ENCODE measurements around the gene WNT9B.
A peak's percentile ranks its signal among the peaks of the same experiment; 100 is the strongest.

WNT9B gene

DNA sequence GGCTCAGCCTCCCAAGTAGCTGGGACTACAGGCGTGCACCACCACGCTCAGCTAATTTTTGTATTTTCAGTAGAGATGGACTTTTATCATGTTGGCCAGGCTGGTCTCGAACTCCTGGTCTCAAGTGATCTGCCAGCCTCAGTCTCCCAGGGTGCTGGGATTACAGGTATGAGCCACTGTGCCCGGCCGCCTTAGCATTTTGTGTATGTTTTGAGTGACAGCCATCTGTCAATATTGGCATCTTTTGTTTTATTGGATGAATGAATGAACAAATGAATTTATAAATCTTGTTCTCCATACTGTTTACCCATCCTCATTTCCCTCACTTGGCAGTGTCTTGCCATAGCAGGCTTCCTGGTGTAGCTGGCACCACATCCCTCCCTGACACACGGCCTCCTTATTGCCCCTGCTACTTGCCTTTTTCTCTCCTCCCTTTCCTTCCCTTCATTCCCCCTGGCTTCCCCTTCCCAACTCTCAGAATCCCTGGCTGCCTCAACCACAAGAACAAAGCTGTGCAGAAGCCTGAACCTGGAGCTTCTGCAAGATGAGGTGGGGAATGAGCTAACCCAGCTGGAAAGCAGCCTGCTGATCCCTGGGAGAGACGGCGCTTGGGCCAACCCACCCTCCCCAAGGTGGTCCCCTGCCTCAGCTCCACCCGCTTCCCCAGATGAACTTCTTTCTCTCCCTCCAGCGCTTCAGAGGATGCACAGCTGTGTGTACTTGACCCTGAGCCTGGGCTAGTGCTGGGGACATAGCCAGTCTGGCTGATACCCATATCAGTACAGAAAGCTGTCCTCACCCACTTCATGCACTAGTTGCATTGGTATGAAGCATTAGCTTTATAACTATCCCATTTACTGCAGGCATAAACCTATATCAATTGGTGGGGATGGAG is 34.3 kb downstream of the WNT9B start:
- DNase-seq = no peak

DNA sequence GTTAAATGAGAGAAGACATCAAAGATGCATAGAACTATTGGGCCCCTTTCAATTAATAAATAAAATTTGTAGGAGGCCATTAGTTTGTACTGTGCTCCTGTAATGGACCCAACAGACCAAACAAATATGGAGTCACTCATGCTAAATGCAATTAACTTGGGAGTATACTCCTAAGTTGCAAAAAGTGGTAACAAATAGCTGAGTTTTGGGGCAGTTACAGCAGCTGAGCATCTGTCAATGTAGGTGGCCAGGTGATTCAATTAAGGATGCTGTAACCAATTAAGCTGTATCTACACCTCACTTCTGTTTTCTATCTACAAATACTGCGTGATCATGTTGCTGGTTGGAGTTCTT is 34.9 kb downstream of the WNT9B start:
- no peak for DNase-seq

DNA sequence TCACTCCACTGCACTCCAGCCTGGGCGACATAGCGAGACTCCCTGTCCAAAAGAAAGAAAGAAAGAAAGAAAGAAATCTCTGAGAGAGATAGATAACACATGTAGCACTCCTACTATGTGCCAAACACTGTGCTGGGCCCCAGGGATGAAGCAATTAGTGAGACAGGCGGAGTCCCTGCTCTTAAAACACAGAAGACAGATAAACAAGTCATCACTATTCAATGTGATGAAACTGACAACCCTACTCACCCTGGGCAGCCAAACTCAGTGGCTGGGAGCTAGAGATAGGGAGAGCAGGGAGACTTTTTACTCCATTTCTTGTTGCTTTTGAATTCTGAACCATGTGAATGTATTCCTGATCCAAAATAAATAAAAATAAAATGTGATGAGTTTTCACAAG is 36.3 kb downstream of the WNT9B start:
- DNase-seq = no peak

DNA sequence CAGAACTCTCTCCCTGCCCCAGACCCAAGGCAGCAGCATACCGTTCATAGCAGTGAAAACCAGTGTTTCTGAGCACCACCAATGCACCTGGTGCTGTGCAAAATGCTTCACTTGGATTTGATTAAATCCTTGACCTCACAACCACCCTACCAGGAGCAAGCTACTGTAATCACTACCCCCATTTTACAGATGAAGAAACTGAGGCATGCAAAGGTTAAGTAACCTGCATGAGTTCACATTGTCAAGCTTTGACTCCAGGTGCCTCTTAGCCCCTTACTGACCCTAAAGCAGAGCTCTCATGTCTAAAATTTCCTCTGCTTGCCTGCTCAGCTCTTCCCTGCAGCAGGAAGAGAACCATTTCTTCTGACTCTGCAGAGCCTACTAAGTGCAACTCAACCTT is 37.3 kb downstream of the WNT9B start:
- DNase-seq = no peak

DNA sequence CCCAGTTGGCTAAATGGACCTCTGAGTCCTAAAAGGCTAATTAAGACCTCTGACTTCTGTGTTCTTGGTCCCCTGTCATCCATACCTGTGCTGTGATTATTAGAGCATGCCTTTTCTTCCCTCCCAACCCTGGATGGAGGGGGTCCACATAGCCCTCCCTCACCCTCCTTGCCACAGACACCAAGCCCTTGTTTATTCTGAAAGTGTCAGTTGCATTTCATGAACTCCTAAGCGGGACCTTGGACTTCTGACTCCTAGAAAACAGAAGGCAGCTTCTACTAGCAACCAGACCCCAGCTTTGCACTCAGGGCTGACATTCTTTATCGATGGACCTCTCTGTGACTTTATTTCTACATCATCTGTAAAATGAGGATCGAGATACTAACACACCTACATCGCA is 38.1 kb downstream of the WNT9B start:
- no peak for DNase-seq

DNA sequence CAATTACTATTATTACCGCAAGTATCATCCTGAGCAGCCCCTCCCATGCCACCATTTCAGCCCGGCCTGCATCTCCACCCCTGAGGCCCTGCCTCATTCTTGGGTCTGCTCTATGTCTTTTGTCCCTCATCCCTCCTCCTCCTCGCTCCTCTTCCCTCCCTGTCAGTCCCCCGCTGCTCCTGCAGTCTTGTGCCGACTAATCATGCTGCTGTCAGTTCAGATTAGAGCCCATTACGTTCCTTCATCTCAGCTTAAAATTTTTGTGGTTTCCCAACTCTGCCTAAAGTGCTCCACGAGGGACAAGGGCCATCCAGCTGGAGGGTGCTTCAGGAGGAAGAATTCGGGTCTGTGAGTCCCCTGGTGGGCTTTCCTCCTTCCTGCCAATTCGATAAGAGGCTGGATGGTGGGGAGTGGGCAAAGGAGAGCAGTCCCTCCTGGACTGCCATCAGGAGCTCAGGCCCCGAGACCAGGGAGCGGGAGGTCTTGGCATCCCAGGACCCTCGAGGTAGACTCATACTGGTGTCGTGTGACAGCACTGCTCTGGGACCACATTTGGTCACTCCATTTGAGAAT is 38.7 kb downstream of the WNT9B start:
- DNase-seq = peak; percentile 27

DNA sequence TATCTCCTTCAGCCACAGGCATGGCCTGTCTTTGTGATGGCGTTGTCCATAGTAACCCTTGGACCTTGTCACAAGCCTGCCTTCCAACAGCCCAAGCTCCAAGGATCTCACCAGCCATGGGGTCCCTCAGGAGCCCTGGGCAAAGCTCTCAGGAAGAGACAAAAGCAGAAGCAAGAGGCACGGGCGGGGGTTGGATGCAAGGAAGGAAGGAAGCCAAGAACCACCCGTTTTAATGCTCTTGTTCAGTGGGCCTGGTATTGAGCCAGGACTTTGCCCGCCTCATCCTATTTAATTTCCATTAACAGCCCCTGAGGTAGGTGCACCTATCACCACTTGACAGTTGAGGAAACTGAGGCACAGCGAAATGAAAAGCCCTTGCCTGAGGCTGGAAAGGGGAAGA is 39.3 kb downstream of the WNT9B start:
- no peak for DNase-seq

DNA sequence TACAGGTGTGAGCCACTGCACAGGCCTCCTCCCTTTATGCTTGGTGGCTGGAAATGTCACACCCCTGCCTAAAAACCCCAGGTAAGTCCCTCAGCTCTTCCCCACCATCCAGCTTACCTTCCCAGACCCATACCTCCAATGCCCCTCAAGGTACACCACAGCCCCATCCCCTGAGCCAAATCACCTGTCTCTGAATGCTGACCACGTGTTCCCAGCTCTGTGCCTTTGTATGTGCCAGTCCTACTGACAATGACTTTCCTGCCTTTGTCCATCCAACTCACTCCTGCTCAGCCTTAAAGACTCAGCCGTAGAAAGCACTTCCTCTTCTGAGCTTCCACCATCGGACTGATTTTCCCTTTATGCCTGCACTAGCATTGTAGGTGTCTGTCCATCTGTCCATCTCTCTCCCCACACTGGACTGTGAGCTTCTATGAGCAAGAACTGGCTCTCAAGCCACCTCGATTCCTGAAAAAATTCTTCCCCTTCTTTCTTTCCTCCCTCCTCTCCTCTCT is 40.9 kb downstream of the WNT9B start:
- DNase-seq = no peak

DNA sequence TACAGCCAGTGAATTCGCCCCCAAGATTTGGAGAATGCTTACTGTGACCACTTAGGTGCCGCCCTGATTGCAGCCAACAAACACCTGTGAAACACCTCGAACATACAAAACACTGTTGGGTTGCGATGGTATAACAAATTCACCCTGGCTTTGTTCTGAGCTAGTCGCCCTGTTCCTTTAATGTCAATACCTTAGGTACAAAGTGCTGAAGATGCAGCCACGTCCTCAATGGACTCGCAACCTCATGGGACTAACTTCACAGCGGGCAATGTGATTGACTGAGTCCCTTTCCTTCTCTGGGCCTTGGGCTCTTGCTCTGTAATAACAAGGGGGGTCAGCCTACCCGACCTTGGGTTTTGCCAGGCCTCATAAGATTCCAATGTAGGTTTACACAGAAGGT is 42.6 kb downstream of the WNT9B start:
- DNase-seq = no peak

DNA sequence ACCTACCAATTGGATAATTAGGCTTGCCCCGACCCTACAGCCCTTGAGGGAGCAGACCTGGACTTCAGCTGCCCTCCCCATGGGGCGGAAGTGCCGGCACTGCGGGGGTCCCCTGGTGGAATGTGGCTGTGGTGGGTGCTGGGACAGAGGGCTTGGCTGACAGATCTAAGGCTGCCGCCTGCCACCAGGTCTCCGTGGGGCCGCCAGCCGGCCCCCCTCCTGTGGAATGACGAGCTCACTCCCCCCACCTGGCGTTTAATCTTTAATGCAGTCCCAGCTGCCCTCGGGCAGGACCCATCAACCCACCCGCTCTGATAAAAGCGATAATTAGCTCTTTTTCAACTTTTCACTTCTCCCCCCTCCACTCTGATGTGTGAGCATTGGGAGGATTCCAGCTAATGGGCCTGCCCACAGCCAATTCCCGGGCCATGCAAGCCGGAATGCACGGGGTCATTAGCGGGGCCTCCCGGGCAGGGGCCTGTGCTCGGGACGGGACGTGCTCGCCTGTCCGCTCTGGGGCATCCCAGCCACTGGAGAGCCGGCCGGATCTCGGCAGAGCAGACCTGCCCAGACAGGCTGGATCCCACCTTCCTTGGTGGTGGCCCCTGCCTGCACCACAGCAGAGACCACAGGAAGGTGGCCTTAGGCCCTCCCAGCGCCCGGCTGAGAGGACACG is 43.2 kb downstream of the WNT9B start:
- DNase-seq = no peak

DNA sequence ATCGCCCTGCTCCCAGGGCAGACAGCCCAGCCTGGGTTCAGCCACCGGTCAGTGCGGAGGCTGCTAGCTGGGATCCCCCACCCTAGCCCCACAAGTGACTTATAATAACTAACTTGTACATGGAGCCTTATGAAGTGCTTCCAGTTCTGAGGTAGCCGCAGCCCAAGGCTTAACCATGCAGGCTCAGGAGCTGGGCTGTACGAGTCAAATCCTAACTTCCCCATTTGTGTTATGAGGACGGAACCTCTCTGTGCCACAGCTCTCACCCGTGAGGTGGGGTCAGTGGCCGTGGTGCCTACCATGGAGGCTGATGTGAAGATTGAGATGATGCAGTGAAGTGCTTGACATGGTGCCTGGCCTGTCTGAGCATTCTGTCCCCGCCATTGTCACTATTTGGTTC is 43.8 kb downstream of the WNT9B start:
- DNase-seq = no peak

DNA sequence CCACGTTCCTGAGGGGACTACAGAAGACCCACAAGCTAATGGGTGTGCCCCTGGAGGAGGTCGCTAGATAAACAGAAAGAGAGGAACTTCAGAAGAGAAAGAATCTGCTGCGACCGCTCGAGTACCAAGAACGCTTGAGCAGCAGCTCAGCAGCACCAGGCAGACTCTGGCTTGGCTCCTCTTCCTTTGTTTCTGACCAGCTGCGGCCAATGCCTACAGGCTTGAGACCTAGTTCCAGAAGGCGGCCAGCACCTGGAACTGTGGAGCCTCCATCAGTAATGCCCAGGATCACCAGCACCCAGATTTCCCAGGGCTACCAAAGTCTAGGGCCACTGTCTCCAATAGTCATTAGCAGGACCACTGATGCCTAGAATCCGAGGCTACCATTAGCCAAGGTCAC is 45.6 kb downstream of the WNT9B start:
- no peak for DNase-seq

DNA sequence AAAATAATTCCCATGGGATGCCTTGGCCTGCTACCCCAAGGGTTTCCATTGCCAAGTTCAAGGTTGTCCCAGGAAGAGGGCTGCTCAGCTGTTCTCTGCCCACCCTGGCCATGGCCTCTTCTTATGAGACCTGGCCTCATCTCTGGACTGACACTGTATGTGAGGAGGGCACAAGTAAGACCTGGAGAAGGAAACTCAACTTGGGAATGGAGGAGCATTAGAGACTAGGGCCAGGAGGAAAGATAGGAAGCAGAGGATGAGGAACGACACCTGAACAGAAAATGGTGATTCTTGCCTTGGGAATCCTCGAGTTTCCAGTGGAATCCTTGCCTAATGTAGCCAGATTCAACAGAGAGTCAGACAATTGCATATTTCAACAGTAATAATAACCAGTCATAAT is 47.0 kb downstream of the WNT9B start:
- no peak for DNase-seq

DNA sequence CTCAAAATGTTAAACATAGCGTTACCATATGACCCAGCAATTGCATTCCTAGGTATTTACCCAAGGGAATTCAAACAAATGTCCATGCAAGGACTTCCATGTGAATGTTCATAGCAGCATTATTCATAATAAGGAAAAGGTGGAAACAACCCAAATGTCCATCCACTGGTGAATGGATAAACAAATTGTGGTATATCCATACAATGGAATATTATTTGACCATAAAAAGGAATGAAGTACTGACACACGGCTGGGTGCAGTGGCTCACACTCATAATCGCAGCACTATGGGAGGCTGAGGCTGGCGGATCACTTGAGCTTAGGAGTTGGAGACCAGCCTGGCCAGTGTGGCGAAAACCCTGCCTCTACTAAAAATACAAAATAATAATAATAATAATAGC is 47.5 kb downstream of the WNT9B start:
- no peak for DNase-seq

DNA sequence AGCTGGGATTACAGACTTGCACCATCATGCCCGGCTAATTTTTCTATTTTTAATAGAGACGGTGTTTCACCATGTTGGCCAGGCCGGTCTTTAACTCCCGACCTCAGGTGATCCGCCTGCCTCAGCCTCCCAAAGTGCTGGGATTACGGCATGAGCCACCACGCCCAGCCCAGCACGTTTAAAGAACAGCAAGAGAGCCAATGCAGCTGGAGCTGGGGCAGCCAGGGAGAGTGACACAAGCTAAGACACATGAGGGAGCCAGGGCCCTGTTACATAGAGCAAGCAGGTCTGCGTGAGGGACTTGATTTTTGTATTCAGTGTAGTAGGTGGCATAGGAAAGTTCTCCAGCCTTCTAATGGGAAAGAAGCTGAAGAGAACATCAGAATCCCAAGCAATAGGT is 49.9 kb downstream of the WNT9B start:
- no peak for DNase-seq

DNA sequence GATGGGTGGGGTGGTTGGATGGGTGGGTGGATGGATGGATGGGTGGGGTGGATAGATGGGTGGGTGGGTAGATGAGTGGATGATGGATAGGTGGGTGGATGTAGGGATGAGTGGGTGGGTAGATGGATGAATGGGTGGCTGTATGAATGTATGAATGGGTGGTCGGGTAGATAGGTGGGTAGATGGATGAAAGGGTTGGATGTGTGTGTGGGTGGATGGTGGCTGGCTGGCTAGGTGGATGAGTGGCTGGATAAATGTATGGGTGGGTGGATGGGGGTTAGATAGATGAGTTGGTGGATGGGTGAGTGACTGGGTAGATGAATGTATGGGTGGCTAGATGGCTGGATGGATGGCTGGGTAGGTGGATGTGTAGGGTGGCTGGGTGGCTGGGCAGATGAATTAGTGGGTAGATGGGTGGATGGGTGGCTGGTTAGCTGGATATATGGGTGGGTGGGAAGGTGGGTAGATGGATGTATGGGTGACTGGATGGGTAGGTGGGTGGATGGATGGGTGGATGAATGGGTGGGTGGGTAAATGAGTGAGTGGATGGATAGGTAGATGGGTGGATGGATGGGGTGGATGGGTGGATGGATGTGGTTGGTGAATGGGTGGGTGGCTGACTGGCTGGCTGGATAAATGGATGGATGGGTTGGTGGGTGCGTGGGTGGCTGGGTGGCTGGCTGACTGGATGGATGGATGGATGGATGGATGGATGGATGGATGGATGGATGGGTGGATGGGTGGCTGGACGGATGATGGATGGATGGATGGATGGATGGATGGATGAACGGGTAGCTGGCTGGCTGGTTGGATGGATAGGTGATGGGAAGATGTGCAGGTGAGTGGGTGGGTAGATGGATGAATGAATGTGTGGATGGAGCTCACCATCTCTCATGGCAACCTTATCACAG is 52.6 kb downstream of the WNT9B start:
- DNase-seq = no peak

DNA sequence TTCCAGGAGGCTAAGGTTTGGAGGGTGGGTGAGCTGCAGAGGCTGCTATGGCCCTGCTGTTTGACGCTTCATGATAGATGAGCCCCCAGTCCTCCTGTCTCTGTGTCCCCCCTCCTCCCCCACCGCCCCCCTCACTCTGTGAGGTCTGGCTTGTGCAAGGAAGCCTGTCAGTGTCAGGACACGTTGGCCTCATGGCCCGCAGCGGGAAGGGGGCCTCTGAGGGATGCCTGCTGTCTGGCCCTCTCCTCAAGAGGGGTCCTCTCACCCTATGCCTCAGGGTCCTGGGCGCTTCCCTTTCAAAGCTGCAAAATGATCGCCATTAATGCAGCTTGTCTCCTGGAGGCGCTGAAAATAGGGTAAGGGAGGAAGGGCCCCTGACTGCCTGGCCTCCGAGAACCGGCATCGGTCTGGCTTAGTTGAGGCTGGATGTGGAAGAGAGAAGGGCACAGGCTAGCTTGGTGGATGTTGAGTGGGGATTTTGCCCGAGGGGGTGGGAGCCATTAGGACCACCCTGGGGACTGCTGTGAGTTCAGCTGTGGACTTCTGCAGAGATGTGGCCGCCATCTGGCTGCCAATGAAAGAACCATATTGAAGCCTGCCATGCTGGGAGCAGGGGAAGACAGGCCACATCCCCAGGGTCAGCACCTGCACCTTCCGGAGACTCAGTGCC is 56.8 kb downstream of the WNT9B start:
- DNase-seq = no peak

DNA sequence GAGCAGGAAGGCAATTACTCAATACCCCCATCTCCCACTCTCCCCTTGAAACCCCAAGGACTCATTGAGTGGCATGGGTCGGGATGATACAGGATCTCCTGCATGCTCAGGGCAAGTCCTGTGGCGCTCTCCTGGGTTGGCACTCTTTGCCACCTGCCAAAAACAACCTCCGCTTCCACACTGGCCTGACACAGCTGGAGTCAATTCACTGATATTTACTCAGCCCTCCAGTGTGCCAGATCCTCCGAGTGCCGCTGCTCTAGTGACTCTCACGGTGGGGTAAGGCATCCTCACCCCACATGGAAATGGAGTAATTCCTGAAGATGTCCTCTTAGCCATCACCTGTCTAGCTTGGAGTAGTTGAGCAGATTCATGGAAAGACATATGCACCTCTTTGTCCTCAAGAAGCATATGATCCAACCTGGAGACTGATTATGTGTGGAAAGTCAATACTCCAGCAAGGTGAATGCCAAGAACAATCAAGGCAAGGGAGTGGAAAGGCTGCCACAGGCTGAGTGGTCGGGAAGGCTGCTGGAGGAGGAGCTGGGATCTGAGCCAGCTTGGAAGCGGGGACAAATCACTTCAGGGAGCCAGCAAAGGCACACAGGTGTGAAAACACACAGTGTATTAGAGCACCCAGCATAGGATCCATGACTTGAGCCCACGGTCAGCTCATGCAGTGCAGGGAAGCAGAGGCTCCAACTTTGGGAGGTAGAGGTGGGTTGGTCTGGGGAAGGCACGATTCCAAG is 59.0 kb downstream of the WNT9B start:
- DNase-seq = no peak

DNA sequence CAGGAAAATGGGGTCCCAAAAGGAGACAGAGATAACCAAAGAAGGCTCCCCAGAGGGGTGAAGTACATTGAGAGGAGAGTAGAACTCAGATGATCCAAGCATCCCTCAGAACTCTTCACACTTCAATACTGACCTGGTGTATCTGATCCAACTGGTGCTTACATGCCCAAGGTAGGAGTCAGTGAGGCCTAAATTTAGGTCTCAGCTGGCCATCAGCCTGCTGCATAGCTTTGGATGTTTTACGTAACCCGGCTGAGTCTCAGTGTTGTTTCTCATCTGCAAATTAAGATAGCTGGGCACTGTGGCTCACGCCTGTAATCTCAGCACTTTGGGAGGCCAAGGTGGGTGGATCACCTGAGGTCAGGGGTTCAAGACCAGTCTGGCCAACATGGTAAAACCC is 59.9 kb downstream of the WNT9B start:
- no peak for DNase-seq

DNA sequence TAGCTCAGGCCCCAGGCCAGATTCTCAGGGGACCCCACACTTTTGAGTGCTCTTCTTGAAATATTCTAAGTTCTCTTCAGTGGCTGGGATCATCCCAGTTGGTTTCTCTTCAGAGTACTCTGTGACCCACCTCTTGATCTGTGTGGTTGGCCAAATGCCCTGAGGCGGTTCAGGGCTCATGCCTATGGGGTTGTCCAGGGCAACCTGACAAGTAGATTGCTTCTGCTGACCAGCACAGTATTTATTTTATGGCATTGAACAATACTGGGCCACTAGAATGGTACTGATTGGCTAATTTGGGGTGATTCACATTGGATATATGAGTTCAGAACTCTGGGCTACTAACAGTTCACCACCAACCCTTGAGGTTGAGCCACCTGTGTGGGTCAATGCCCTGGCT is 64.2 kb downstream of the WNT9B start:
- no peak for DNase-seq

DNA sequence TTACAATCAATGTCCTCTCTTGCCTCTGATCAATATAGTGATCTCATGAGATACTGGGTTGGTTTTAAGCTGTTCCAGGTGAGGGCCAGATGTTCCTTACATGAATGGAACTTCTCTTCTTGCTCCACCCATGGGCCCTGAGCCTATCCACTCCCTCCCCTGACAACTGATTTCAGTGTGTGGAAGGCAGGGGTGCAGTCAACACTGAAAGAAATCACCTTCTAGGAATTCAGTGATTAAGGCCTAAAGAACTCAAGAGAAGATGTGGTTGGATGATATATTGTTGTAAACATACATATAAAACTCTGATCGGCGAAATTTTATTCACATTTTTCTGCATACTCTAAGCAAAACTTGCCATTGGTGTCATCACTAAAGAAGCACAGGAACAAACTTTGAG is 64.8 kb downstream of the WNT9B start:
- no peak for DNase-seq

DNA sequence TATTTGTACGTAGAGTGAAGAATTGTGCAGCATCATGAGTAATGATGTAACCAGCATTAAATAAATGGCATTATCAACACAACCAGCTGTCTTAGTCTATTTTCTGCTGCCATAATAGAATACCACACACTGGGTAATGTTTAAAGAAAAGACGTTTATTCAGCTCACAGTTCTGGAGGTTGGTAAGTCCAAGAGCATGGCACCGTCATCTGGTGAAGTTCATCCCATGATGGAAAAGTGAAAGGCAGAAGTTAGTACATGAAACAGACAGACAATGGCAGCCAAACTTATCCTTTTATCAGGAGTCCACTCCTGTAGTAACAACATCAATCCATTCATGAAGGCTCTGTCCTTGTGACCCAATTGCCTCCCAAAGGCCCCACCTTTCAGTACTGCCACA is 65.2 kb downstream of the WNT9B start:
- no peak for DNase-seq
